GM21360 (cell line): ENCODE results near the gene AVEN.
"Not testable (repeated sequence)": the region's sequence is repeated elsewhere in the genome, so short reads cannot be mapped to it uniquely, and the experiment has no call there.

Source experiments
- ATAC-seq: cut with Tn5 transposase; IDR thresholded peaks from one replicate; pipeline ENCODE4 v1.9.1; 2021; ENCODE audit warnings: mild to moderate bottlenecking, moderate library complexity; ENCODE audit not compliant: unreplicated experiment

Gene AVEN

DNA sequence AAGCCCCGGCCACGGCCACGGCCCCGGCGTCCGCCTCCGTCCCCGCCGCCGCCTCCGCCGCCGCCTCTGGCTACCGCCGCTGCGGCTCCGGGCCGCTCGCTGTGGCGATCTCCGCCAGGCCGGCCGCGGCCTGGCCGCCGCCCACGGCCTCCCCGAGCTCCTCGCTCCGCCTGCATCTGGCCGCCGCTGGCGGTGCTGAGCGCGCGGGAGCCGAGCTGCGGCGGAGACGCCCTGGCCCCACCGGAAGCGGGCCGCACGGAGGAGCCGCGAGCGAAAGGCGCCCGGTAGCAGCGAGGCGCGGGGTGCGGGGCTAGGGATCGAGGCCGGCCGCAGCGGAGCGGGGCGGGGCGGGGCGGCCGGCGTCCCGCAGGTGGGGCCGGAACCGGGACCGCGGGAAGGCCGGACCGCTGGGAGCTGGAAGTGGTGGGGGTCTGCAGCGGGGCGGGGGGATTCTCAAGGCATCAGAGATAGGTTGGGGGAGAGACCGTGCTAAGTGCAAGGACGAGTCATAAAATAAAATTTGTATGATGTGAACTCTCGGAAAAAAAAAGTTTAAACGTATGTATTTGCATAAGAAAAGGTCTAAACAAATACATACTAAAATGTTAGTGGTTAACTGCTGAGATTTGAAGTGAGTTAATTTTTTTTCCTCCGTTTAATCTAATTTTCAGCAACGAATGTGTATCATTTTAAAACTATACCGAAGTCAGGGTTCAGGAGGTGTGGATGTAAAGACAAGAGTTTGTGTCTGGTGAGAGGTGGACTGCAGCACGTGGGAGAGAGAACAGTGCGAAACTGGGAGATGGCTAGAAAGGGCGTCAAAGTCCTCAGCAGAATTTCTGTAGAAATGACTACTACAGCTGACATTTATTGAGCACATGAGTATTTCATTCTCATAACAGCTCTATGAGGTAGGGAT is at the start of gene AVEN:
Gene AVEN (minus strand): TSS at position 334 of the 919 bp plus-strand sequence. CDS start 158 bp downstream, at position 176.
- peak; percentile 40 for ATAC-seq

- no peak for ATAC-seq
These were observed 46.7 kb upstream of the AVEN start for GRCh38 chr15:34085746-34086145.

DNA sequence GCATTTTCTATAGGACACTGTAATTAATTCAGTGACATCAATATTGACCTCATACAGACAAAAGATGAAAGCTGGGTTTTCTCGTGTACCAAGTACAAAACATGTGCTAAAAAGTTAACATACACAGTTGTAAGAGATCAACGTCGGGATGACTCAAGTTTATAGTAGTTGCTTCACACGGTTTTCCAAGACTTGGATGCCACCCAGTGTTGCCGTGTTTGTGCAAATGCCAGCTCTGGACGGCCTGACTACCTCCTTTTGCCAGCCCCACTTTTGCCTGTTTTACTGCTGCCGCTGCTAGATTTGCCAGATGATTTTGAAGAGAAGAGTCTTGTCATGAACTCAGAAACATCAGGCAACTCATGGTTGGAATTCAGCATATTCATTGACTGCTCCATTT is 45.1 kb upstream of the AVEN start:
- ATAC-seq: no peak

DNA sequence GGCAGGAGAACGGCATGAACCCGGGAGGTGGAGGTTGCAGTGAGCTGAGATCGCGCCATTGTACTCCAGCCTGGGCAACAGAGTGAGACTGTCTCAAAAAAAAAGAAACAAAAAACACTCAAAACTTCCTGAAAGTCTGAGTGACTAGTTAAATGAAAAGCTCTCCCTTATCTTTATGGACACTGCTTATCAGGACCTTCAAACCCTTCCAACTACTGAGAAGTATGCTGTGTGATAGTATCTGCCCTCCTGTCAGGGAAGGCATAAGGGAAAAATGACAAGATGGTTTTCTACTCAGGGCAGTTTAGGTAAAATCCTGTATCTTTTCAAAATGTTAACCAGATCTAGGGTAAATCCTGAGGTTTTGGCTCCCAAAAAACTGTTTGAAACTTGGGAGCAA is 40.9 kb upstream of the AVEN start:
- no peak for ATAC-seq

- no peak for ATAC-seq
These were observed 39.9 kb upstream of the AVEN start for GRCh38 chr15:34078900-34079299.

GRCh38 chr15:34076785-34077184 is 37.8 kb upstream of the AVEN start:
- ATAC-seq: no peak

- ATAC-seq: no peak
These were observed 31.0 kb upstream of the AVEN start for GRCh38 chr15:34070003-34070402.

DNA sequence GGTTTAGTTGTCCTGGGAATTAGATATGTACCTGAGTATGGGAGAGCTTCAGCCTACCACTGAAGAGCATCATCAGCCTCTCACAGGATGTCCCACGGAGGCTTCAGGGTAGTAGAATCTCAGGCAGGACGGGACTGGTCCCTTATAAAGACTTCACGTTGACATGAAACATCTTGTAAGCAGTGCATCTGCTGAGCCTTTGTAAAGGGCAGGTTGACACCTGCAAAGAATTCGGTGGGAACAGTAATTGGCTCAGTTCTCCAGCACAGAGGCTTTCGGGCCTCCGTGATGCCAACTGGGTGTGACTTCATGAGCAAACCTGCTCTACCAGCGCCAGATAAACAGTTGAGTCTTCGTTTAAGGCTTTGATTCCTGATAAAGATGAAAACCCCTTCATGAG is 26.9 kb upstream of the AVEN start:
- no peak for ATAC-seq

DNA sequence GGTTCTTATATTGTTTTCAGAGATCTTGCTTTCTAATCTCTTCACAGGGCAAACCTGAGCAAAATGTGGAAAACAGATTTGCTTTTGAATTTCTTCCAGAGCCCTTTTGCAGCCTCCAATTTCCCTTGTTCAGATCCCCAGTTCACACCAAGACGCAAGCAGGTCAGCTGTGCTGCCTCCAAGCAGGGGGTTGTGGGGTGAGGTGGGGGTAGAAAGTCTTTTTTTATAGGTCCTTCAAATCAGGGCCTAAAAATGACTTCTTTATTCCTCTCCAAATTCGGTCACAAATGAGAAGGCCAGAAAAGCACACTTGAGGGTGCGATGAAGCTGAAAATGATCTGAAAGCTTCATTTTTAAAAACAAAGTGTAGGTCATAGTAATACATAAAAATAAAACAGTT is 26.3 kb upstream of the AVEN start:
- ATAC-seq: no peak

DNA sequence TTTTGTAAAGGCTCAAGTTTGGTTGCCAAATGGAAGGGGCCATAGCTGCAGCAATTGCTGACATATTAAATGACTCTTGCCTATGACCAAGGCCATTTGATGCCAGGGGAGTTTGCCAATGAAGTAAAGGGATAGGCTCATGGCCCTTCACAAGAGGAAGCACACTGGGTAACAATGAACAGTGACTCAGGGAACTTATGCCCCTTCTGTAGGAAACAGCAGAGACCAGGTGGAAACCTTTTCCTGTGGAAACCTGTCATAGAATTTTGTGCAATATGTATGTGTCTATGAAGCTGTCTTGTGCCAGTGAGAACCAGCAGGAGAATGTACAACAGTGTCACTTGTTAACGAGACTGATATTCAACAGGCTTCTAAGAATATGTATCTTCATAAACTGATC is 25.4 kb upstream of the AVEN start:
- no peak for ATAC-seq

- no peak for ATAC-seq
These were observed 20.9 kb upstream of the AVEN start for GRCh38 chr15:34059946-34060345.

GRCh38 chr15:34059476-34059875 is 20.5 kb upstream of the AVEN start:
- no peak for ATAC-seq

DNA sequence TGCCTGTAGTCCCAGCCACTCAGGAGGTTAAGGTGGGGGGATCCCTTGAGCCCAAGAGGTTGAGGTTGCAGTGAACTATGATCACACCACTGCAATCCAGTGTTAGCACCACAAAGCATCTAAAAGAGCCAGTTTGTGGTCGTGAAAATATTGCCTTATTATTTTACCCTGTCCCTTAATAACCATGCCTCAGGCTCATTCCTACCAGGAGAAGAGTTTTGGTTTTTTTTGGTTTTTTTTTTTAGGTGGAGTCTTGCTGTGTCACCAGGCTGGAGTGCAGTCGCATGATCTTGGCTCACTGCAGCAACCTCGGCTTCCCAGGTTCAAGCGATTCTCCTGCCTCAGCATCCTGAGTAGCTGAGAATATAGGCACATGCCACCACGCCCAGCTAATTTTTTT is 17.9 kb upstream of the AVEN start:
- ATAC-seq: no peak

DNA sequence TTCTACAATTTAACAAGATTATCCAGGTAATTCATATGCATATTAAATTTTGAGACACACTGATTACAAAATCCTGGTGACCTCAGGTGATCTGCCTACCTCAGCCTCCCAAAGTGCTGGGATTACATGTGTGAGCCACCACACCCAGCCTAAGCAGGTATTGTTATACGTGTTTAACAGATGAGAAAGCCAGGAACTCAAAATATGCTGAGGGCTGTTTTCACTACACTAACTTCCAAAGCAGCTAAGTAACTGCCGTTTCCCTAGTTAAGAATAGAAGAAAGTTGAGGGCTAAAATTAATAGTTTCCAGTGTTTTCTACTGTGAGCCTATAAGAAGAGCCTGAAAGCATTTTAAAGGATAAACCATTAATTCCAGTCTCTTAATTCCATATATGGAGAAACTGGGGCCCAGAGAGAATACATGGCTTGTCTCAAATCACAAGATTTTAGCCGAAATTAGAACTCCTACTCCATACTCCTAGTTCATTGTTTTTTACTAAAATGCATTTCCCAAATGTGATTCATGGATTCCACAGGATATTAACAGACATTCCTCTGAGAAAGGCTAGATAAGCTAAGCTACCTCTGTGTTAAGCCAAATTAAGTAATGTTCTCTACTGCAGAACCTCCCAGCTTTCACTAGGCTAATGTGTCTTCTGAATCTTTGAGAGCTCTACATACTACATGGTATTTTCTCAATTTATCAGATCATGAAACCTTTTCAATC is 17.0 kb upstream of the AVEN start:
- no peak for ATAC-seq

DNA sequence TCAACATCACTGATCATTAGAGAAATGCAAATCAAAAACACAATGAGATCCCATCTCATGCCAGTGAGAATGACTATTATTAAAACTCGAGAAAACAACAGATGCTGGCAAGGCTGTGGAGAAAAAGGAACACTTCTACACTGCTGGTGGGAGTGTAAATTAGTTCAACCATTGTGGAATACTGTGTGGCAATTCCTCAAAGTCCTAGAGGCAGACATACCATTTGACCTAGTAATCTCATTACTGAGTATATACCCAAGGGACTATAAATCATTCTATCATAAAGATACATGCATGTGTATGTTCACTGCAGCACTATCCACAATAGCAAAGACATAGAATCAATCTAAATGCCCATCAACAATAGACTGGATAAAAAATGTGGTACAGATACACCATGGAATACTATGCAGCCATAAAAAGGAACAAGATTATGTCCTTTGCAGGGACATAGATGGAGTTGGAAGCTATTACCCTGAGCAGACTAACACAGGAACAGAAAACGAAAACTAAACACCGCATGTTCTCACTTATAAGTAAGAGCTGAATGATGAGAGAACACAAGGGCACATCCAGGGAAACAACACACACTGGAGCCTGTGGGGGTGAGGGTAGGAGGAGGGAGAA is 15.2 kb upstream of the AVEN start:
- no peak for ATAC-seq

- not testable (repeated sequence) for ATAC-seq
These were observed 11.4 kb upstream of the AVEN start for GRCh38 chr15:34050385-34050784.

GRCh38 chr15:34049112-34049511 is 10.1 kb upstream of the AVEN start:
- ATAC-seq: no peak

GRCh38 chr15:34047893-34048775 is 9.1 kb upstream of the AVEN start:
- no peak for ATAC-seq

GRCh38 chr15:34046471-34047145 is 7.6 kb upstream of the AVEN start:
- ATAC-seq: no peak

DNA sequence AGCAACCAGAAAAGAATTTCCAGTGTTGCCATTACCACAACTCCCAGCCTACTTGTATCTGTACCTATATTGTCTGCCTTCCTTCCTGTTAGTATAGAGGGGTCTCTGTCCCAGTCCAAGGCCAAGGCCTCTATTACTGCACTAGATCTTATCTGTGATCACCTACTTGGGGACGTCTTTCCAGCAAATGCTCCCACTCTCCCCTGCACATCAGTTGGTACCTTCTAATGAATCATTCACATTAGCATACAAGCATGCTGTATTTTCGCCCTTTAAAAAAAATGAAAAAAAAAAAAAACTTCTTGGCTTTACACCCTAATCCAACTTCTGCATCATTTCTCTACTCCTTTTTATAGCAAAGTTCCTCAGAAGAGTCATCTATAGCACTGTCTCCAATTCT is 4.8 kb upstream of the AVEN start:
- no peak for ATAC-seq
